ENCODE data around the gene AKAP4. TPM values are rescaled to one million over a fixed set of nuclear protein-coding genes. Genes with fewer than 3 reads are reported as not detected.

Gene AKAP4
- total and polyA plus RNA-seq, 9 of the 15 experiments (the other 6 are each of a cell fraction or from before 2014, with no cell fraction given): 0.05 to 0.36 (median 0.13) TPM

GRCh38 chrX:50198348-50198747, 2.5 kb downstream of the AKAP4 start (continued):
- TF ChIP-seq ZNF551 (CRISPR knock-in tag; IDR thresholded peaks at IDR 0.05): no peak
- no peak for TF ChIP-seq XRCC5 (IDR thresholded peaks at IDR 0.05; ENCODE audit: low read depth, low read length)
- TF ChIP-seq CREM (IDR thresholded peaks at IDR 0.05; ENCODE audit: low read depth): peak; percentile 64
- no peak for TF ChIP-seq EZH2 (IDR thresholded peaks at IDR 0.05; ENCODE audit: borderline replicate concordance, low read depth, low read length)
- TF ChIP-seq FOXP4 (CRISPR knock-in tag; IDR thresholded peaks at IDR 0.05; ENCODE audit: borderline replicate concordance): no peak
- TF ChIP-seq MGA (IDR thresholded peaks at IDR 0.05): no peak
- no peak for TF ChIP-seq ZBTB34 (CRISPR knock-in tag; IDR thresholded peaks at IDR 0.05)
- no peak for TF ChIP-seq PHB (CRISPR knock-in tag; IDR thresholded peaks at IDR 0.05)
- no peak for TF ChIP-seq ESRRB (CRISPR knock-in tag; IDR thresholded peaks at IDR 0.05; ENCODE audit: borderline replicate concordance)
- no peak for TF ChIP-seq NFIX (CRISPR knock-in tag; IDR thresholded peaks at IDR 0.05; ENCODE audit: low read depth)
- TF ChIP-seq SAP30 (IDR thresholded peaks at IDR 0.05; ENCODE audit: borderline replicate concordance, insufficient read depth, low read depth, low read length, poor library complexity, severe bottlenecking): no peak

Measured in K562 (cell line).